ENCODE data around the gene NUP93. TPM values are rescaled to one million over a fixed set of nuclear protein-coding genes. Genes with fewer than 3 reads are reported as not detected.

Gene NUP93
- total RNA-seq, 1 experiment from 2014 or later: 165 TPM

DNA sequence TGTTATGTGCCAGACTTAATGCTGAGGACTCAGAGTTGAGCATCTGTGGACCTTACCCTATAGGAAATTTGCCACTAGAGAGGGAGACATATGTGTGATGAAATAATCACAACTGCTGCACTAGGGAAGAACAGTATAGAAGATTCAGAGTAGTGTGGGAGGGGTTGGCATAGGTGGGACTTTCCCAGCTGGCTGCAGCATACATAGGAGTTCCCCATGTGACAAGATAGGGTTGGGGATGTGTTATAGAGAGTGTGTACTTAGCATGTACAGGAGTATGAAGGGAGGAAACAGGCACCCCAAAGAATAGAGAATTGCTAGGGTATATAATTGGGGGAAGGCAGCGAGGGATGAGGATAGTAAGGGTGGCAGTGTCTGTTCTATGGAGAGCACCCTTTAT, 2.9 kb downstream of the NUP93 start:
- no peak overlapping the region for H2BK20ac ChIP-seq (ENCODE audit: low read depth, low read length, poor library complexity, severe bottlenecking)
- no peak overlapping the region for H3K4ac ChIP-seq (ENCODE audit: low read depth, low read length)
- H3K9me3 Mint-ChIP-seq: peaks cover 2 to 5% of the 10 kb centered on the region in 2 experiments; a peak in 3 of 5 replicates
- no peaks in the 10 kb centered on the region for H3K9me3 ChIP-seq (ENCODE audit: control insufficient read depth, low read depth, low read length)
- no peak overlapping the region for H3T11ph ChIP-seq (ENCODE audit: low read length)
- no peak overlapping the region for H4K91ac ChIP-seq (ENCODE audit: insufficient read length, low read depth, low read length)
- no peak overlapping the region for H2AFZ ChIP-seq (ENCODE audit: low read length)
- no peak overlapping the region for H3K56ac ChIP-seq (ENCODE audit: insufficient read length, low read depth, low read length)
- no peak overlapping the region for H2BK5ac ChIP-seq (ENCODE audit: insufficient read length, low read length)
- no peak overlapping the region for H3K27ac ChIP-seq (ENCODE audit: insufficient read length, low read depth, low read length)
- peaks cover 15 to 17% of the 10 kb centered on the region in 2 experiments for H3K4me1 Mint-ChIP-seq
- H2BK15ac ChIP-seq (ENCODE audit: low read depth, low read length): no peak overlapping the region
- H3K9ac ChIP-seq (ENCODE audit: extremely low read depth, insufficient read length, low read length): no peak overlapping the region
- H3K27ac Mint-ChIP-seq: no peak overlapping the region
- H3K27me3 ChIP-seq (ENCODE audit: insufficient read depth, low read length): no peaks in the 10 kb centered on the region
- no peak overlapping the region for H3K4me3 Mint-ChIP-seq
- H3K23ac ChIP-seq (ENCODE audit: insufficient read length, low read depth, low read length): no peak overlapping the region
- WGBS (ENCODE audit: extremely low coverage, insufficient read length, low lambda C conversion rate): no CpG with 5 or more reads among the region's 1 CpG
- no peak overlapping the region for H3K4me2 ChIP-seq (ENCODE audit: insufficient read depth, insufficient read length, low read length)
- no peak overlapping the region for H2BK12ac ChIP-seq (ENCODE audit: insufficient read length, low read depth, low read length)
- H3K14ac ChIP-seq (ENCODE audit: insufficient read depth, low read length): no peak overlapping the region
- H3K4me1 ChIP-seq (ENCODE audit: insufficient read depth, low read length): no peaks in the 10 kb centered on the region; the same call in 1 of the 2 replicates
- H4K20me1 ChIP-seq (ENCODE audit: control insufficient read depth, insufficient read depth, insufficient read length): no peaks in the 10 kb centered on the region
- peaks cover 29% of the 10 kb centered on the region for H3K79me1 ChIP-seq (ENCODE audit: insufficient read depth, low read depth, low read length, poor library complexity, severe bottlenecking)
- H3K23me2 ChIP-seq (ENCODE audit: insufficient read length, low read depth, low read length, poor library complexity, severe bottlenecking): peaks cover 11% of the 10 kb centered on the region
- H3K18ac ChIP-seq (ENCODE audit: insufficient read length, low read depth, low read length): no peak overlapping the region
- peaks cover 42% of the 10 kb centered on the region; the same call in 1 of the 2 replicates for H3K79me2 ChIP-seq (ENCODE audit: insufficient read depth, low read length)
- H3K36me3 Mint-ChIP-seq (ENCODE audit: insufficient read depth in 1 of 3, low read depth in 3 of 3): peaks cover 10 to 13% (median 12%) of the 10 kb centered on the region in 3 experiments
- no peak for DNase-seq
- H4K8ac ChIP-seq (replicated peaks; ENCODE audit: insufficient read length, low read depth, low read length): no peak overlapping the region
- no peak overlapping the region for H4K5ac ChIP-seq (ENCODE audit: insufficient read length, low read depth, low read length)
- H2AK5ac ChIP-seq (ENCODE audit: insufficient read length, low read length): no peak overlapping the region
- no peak overlapping the region for H2BK120ac ChIP-seq (ENCODE audit: low read depth, low read length, poor library complexity, severe bottlenecking)
- TF ChIP-seq, protein P1, sequence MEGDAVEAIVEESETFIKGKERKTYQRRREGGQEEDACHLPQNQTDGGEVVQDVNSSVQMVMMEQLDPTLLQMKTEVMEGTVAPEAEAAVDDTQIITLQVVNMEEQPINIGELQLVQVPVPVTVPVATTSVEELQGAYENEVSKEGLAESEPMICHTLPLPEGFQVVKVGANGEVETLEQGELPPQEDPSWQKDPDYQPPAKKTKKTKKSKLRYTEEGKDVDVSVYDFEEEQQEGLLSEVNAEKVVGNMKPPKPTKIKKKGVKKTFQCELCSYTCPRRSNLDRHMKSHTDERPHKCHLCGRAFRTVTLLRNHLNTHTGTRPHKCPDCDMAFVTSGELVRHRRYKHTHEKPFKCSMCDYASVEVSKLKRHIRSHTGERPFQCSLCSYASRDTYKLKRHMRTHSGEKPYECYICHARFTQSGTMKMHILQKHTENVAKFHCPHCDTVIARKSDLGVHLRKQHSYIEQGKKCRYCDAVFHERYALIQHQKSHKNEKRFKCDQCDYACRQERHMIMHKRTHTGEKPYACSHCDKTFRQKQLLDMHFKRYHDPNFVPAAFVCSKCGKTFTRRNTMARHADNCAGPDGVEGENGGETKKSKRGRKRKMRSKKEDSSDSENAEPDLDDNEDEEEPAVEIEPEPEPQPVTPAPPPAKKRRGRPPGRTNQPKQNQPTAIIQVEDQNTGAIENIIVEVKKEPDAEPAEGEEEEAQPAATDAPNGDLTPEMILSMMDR (conservative IDR thresholded peaks at IDR 0.05): no peak
- no peaks in the 10 kb centered on the region for H3K27me3 Mint-ChIP-seq (ENCODE audit: low read depth)

All from H9 (cell line).